Activated T-helper 9 cell treated with anti-CD3 and anti-CD28 coated beads, Interleukin-2, amount 50 U/mL, for 16 hours (primary cell): Measurements from ENCODE around the gene EBNA1BP2.
A peak's percentile ranks its signal among the peaks of the same experiment; 100 is the strongest.
"Not testable (repeated sequence)": the region's sequence is repeated elsewhere in the genome, so short reads cannot be mapped to it uniquely, and the experiment has no call there.

Source experiments
- DNase-seq: peaks from one replicate; pipeline ENCODE4 v3.0.0-alpha.2; 2020; ENCODE audit warnings: low read depth

The EBNA1BP2 gene

DNA sequence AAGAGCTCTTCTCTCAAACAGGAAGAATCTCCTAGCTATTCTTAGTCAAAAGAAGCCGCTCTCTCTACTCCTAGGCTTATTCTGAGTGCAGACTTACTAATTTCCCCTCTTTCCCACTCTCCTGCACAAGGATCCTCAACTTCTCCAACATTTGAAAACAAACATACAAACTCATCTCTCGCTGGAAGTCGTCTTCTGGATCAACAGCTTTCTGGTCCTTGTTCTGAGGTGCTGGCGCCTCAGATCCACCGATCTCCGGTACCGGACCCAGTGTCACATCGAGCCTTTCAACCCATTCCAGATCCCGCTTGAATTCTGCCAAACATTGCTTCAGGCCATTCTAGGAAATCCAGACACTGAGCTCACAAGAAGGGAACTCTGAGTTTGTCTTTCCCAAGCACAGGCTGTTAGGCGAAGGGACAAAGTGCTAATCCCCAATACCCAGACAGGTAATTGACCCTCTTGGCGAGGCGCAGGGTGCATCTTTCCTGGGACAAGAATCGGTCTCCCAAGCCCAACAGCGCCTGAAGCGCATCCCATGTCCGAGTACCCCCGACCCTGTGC, 696 bp downstream of the EBNA1BP2 start:
- DNase-seq = no peak

DNA sequence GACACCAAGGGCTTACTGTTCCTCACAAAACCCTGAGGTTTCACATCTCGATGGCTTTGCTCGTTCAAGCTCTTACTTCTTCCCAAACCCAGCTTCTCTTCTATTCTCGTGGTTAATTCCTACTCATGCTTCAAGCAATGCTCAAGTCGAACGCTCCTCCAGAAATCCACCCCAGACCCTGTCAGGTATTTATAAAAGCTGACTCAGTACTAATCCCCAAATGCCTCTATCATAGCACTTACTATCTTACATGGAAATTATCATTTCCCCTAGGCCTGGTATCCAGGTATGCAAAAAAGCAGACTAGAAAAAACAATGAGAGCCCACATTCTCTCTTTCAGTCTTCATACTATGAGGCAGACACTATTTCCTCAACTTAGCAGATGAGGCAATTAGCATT, 6.3 kb downstream of the EBNA1BP2 start:
- DNase-seq = no peak

DNA sequence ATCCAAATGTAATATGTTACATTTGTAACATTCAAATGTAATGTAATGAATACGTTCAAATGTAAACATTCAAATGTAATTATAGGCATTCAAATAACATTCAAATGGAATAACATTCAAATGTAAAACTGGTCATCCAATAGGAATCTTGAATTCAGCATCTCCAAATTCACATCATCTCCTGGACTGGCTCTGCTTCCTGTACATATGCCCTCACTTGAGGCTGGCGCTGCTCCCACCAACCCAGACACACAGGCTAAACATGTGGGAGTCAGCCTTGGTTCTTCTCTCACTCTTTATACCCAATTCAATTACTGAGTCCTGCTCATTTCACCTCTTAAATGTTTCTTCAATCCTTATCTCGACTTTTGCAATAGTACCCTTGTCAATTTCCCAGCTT, 6.9 kb downstream of the EBNA1BP2 start:
- DNase-seq = no peak

DNA sequence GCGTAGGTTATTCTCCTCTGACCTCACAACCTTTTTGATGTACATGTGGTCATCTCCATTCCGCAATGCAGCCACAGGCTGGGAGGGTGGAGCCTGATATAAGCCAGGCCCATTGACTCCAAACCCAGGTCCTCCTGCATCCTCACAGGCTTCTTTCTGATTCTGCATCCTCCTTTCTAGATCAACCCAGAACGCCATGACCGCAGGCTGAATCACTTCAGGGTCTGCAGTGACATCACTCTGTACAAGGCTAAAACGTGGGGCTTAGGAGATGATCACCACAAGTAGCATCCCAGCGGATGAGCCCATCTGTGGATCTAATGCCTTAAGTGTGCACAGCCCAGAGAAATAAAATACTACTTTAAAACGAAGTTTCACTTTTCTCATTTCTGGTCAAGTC, 16.1 kb downstream of the EBNA1BP2 start:
- no peak for DNase-seq

DNA sequence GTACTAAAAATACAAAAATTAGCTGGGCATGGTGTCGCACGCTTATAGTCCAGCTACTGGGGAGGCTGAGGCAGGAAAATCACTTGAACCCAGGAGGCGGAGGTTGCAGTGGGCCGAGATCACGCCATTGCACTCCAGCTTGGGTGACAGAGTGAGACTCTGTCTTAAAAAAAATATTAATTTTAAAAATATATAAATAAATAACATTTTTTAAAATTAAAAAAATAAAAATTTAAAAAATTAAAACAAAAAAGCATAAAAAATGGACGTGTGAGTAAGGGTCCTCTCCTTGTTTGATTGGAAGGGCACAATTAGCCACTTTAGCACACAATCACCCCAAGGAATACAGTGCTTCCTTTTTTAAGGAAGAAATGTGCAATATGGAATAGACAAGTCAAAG, 18.6 kb downstream of the EBNA1BP2 start:
- no peak for DNase-seq

DNA sequence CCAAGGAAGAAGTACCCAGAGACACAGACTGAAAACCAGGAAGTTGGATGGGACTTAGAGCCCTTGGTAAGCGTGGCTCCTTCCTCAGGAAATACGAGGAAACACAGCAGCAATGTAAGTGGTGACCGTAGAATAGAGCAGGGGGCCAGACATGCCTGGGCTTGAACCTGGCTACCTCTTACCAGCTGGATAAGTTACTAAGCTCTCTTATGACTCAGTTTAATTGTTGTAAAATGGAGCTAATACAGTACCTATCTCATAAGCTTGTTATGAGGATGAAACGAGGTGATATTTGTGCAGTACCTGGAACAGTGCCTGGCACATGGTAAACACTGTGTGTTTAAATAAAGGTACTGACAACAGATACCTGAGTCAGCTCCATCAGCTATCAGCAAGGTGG, 19.2 kb downstream of the EBNA1BP2 start:
- no peak for DNase-seq

DNA sequence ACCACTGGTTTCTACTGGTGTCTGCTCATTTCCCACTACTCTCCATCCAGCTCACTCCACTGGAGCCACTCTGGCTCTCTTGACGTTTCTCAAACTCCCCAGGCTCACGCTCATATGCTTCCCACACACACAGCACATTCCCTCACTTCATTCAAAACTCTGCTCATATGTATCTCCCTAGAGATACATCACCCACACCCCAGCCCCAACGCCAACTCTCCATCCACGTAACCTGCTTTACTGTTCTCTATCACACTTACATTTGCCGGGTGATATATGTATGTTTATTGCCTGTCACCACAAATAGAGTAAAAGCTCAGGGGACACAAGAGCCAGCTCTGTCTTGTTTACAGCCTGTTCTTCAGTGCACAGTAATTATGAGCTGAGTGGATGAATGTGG, 22.2 kb downstream of the EBNA1BP2 start:
- DNase-seq = no peak

DNA sequence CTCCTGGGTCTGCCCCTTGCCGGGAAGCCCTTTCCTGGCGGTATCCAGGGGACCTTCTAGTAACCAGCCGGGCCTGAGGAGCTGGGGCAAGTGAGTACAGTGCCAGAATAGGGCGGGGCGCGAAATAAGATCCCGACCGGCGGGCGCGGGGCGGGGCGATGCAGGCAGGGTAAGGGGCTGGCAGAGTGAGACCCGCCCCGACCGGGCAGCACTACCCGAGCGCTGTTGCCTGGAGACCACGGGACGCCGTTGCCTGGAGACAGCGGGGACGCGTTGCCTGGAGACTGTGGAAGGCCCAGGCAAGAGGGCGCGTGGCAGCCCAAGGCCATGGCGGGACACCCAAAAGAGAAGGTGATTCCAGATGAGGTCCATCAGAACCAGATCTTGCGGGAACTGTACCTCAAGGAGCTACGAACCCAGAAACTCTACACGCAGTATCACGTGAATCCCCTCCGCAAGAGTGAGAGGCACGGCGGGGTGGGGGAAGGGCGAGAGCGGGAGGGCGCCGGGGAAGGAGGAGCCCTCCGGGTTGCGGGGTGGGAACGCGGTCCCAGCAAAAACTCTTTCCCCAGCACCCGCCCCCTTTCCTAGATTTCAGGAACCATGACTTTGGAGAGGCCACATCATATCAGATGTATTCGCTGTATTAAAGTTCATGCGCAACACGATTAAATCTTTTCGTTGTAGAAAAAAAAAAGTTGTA, 24.3 kb downstream of the EBNA1BP2 start:
- DNase-seq = peak; percentile 12

DNA sequence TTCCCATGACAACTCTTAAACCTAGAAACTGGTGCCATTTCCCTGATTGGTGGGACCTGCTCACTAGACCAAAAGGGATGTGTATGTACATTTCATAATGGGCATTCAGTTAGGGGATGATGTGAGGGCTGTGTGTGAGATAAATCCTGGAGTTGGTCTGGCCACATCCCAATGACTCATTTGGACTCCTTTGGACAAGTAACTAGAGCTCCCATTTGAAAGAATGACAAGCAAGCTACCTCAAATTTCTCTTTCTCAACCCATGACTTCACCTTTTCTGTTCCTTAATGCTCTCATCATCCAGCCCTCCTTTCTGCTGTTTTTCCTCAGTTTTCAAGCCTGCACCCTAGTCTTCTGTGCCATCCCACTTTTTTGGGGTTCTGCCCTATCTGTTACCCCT, 27.9 kb downstream of the EBNA1BP2 start:
- no peak for DNase-seq

DNA sequence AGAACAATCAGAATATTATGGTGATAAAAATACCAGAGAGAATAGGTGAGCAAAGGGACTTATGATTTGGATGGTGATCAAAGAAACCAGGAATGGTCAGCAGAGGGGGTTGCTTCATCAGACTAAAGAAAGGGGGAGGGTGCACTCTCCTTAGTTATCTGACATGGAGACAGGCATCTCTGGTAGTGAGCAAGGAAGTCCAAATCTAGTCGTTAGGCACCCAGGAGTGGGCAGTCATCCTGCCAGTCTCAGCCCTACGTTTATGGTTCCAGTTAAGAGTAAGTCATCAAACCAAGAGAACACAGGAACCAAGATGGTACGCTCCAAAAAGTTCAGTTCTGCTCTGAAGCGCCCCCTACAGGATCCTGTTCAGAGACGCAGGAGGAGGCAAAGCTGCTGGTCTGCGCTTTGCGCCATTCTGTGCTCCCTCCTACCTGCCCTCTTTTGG, 28.6 kb downstream of the EBNA1BP2 start:
- DNase-seq = no peak

DNA sequence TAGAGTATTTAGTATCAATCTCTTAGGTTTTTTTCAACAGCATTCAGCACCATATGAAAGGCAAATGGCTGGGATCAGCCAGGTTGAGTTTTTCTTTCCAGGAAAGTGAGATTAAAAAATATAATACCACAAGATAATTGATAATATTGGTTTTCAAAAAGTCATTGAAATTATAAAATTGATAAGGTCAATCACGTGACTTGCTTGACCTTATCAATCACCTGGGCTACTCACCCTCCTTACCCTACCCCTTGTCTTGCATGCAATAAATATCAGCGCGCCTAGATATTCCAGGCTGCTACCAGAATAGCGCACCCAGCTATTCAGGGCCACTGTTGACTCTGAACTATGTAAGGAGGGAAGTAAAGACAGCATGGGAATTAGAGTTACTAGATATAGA, 31.5 kb downstream of the EBNA1BP2 start:
- no peak for DNase-seq

DNA sequence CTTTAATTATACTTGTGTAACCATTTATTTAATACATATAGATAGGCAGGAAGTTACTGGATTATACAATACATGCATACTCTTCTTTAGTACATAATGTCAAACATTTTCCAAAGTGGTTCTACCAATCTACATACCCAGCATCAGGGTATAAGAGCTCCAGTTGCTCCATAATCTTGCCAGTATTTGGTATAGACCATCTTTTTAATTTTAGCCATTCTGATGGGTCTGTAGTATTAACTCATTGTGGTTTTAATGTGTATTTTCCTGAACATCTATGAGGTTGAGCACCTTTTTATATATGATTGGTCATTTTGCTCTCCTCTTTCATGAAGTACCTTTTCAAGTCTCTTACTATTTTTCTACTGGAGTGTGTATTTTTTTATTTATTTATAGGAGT, 32.1 kb downstream of the EBNA1BP2 start:
- DNase-seq = no peak

DNA sequence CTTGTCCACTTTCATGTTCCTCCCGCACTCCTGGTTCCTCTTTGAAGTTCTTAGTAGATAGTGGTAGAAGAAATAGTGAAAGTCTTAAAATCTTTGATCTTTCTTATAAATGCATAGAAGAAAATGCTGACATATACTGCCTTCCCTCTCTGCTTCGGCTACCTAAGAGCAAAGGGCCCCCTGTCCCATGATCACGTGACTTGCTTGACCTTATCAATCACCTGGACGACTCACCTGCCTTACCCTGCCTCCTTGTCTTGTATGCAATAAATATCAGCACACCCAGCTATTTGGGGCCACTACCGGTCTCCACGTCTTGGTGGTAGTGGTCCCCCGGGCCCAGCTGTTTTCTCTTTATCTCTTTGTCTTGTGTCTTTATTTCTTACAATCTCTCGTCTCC, 32.8 kb downstream of the EBNA1BP2 start:
- DNase-seq = not testable (repeated sequence)

DNA sequence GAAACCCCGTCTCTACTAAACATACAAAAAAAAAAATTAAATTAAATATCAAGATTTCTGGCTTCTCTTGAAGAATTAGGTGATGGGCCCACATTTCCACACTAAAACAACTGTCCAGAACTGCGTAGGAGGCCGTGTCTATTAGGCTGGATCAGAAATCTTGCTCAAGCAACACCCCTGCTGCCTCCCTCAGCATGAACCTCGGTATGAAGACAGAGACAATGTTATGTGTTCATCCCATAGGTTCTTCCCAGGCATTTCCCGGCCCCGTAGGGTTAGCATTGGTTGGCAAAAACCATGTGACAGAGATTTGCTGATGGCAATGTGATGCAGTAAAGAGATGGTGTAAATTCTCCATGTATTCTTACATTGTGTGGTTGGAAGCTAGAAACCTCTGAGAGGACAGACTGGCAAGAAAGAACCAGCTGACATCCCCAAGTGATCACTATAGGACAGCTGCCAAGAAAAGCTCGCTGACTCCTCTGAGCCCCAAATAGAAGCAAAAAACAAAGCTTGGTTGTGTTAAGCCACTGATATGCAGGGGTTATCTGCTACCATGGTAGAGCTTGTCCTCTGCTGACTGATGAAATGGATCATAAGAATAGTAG, 34.5 kb downstream of the EBNA1BP2 start:
- DNase-seq = no peak

DNA sequence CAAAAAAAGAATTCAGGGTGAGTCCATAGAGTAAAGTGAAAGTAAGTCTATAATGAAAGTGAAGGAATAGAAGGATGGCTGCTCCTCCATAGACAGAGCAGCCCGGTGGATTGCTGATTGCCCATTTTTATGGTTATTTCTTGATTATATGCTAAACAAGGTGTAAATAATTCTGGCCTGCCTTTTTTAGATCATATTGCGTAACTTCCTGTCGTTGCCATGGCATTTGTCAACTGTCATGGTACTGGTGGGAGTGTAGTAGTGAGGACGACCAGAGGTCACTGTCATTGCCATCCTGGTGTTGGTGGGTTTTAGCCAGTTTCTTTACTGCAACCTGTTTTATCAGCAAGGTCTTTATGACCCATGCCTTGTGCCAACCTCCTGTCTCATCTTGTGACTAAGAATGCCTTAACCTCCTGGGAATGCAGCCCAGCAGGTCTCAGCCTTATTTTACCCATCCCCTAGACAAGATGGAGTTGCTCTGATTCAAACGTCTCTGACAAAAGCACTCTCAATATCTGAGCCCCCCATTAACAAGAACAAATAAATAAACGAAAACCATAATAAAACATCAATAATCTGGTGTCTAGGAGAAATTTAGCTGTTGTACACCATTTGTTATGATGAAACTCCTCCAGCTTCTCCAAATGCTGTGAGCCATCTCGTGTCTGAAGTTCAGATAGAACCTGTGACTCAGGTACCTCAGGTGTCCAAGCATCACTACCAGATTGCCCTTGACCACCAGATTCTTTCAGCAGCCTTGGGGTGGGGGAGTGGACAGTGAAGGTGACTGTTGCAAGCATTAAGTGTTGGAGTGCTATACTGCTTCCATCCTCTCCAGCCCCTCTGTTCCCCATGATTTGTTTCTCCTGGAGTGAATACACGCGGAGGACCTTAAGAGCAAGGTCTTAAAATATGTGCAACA, 36.0 kb downstream of the EBNA1BP2 start:
- no peak for DNase-seq

DNA sequence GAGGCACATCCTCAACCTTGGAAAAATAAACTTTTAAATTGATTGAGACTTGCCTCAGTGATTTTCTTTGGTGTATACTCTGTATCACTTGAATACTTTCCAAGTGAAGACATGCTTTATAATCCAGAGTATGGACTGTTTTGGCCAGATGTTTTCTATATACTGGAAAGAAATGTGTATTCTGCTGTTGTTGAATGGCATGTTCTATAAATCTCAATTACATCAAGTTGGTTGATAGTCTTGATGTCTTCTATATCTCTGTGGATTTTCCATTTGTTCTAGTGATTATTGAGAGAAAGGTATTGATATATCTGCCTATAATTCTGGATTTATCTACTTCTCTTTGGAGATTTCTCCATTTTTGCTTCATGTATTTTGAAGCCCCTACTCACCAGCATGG, 37.5 kb downstream of the EBNA1BP2 start:
- no peak for DNase-seq

DNA sequence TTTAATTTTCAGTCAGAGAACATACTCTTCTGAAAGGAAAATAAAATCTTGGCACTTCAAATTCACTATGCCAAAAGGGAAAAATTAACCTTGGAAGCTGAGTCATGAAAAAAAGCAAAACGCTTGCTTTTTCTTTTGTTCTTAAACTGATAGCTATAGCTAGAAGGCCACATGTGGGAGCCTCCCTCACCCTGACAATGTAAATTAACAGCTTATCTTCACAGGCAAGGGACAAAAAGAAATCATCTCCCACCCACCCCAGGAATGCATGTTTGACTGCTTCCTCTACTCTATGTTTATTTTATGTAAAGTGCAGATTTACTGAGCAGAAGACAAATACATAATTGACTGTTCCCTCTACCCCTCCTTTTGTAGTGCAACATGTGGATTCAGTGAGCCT, 38.0 kb downstream of the EBNA1BP2 start:
- no peak for DNase-seq

DNA sequence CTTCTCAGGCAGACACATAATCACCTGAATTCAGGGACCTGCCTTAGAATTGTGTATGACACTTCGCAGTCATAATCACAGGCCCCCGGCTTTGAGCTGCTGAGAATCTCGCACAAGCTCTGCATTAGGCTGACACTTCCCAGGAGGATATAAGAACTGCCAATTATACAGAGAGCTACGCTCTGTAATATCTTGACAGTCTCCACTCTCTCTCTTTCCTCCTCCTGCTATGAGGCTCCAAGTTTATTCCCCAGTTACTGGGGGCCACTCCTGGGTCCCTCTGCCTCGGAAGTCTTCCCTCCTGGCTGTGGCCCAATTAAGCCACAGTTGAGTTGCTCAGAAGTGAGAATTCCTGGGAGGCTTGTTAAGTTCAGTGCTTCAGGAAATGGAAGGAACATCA, 42.7 kb downstream of the EBNA1BP2 start:
- no peak for DNase-seq

DNA sequence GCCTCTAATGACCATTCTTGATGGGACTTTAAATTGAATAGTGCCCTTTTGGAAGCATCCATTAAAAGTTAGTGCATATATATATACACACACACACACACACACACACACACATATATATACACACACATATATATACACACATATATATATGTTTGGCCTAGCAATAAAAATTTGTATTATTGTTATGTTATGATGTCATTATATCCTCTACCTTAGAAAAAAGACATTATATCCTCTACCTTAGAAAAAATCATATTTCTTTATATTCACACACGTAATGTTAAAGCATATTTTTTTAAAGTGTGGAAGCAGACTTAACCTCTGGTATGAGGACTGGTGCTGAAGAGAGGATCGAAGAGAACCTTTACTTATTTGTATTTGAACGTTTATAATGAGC, 43.3 kb downstream of the EBNA1BP2 start:
- no peak for DNase-seq

DNA sequence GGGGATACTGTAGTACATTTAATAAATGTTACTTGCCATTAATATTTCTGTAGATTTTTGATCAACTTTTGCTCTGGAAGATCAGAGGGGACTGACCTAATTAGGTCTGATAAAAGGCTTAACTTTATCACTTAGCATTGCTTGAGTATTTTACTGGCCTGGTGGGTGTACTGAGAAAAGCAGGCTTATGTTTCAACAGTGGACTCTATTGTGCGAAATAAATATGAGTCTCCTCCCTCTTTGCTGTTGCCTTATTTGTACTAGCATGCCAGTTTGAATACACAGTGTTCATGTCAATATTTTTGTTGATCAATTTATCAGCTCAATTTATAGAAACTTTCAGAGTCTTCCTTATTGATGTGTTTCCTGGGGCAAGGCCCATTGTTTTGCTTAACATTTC, 49.1 kb downstream of the EBNA1BP2 start:
- no peak for DNase-seq

DNA sequence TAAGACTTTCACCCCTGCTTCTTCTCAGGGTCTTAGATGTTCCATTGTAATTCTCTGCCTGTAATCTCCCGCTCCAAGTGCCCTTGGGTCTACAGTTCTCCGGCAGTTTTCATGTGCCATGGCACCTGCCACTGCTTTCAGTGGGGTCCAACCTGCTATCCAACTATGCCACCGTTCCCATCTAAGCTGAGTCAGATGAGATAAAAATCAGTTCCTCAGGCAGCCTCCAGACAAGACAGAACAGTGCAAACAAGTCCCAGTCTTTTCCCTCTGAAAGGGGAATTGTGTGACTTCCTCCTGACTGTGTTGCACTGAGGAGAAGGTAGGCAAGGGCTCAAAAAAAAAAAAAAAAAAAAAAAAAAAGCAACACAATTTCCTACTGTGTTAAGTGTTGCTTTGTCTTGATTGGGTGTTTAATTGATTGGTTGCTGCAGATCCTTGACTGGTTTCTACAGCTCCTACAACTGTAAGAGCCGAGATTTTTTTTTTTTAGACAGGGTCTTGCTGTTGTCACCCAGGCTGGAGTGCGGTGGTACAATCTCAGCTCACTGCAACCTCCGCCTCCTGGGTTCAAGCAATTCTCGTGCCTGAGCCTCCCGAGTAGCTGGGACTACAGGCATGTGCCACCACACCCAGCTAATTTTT, 50.7 kb downstream of the EBNA1BP2 start:
- DNase-seq = no peak

DNA sequence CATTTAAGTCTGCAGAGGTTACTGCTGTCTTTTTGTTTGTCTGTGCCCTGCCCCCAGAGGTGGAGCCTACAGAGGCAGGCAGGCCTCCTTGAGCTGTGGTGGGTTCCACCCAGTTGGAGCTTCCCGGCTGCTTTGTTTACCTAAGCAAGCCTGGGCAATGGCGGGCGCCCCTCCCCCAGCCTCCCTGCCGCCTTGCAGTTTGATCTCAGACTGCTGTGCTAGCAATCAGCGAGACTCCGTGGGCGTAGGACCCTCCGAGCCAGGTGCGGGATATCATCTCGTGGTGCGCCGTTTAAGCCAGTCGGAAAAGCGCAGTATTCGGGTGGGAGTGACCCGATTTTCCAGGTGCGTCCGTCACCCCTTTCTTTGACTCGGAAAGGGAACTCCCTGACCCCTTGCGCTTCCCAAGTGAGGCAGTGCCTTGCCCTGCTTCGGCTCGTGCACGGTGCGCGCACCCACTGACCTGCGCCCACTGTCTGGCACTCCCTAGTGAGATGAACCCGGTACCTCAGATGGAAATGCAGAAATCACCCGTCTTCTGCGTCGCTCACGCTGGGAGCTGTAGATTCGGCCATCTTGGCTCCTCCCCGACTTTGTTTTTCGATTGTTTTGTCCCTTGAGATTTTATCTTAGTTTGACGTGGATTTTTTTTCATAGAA, 52.0 kb downstream of the EBNA1BP2 start:
- not testable (repeated sequence) for DNase-seq
